ENCODE measurements around the gene ZNF485. TPM values are rescaled to one million over a fixed set of nuclear protein-coding genes. Genes with fewer than 3 reads are reported as not detected.

The ZNF485 gene
- total and polyA plus RNA-seq, 2 of the 8 experiments (the other 6 are each of a cell fraction or from before 2014, with no cell fraction given) = 2.5 to 8.2 TPM

GRCh38 chr10:43623351-43623750, 17.1 kb downstream of the ZNF485 start:
- no peaks in the 10 kb centered on the region for H3K4me1 ChIP-seq (replicated peaks in 1 of 4; ENCODE audit: control insufficient read depth in 3 of 4, insufficient read depth in 4 of 4, low read length in 3 of 4)
- 91% methylated on average over 3 of the region's 3 CpGs; no CpG with 5 or more reads in 1 of the 2 experiments for WGBS, 2 experiments (ENCODE audit: extremely low coverage in 1 of 2, insufficient coverage in 1 of 2, insufficient read length in 1 of 2, insufficient replicate concordance in 2 of 2, low coverage in 1 of 2, low lambda C conversion rate in 2 of 2, missing lambda C conversion rate in 1 of 2)
- H3K23ac ChIP-seq (ENCODE audit: insufficient read length) = no peak overlapping the region
- H2BK15ac ChIP-seq (ENCODE audit: low read length) = no peak overlapping the region
- no peaks in the 10 kb centered on the region for H3K79me1 ChIP-seq (ENCODE audit: low read depth, low read length)
- DNase-seq (ENCODE audit: low read depth in 1 of 2, low spot score in 2 of 2) (no peak), FAIRE-seq (no peak)
- no peaks in the 10 kb centered on the region for H3K27me3 ChIP-seq (replicated peaks in 1 of 4; ENCODE audit: control insufficient read depth in 3 of 4, extremely low read depth in 1 of 4, insufficient read depth in 3 of 4, low read length in 3 of 4)
- no peak overlapping the region for H2BK5ac ChIP-seq (ENCODE audit: low read depth, low read length)
- H2AFZ ChIP-seq (ENCODE audit: low read length) = no peak overlapping the region
- no peaks in the 10 kb centered on the region for H3K79me2 ChIP-seq (ENCODE audit: control insufficient read depth in 1 of 2, insufficient read depth in 2 of 2, low read length in 2 of 2)
- ChIA-PET CTCF (ENCODE audit: partially characterized antibody) (no interaction called here), POLR2A (ENCODE audit: partially characterized antibody) (interaction anchor here (1.6 kb wide), 1 partner anchor 17 kb away, joined by 3 read pairs; the partner anchor contains the start of gene ZNF485)
- H3K14ac ChIP-seq (ENCODE audit: insufficient read length) = no peak overlapping the region
- no peak overlapping the region for H2AK5ac ChIP-seq (ENCODE audit: low read depth, low read length)
- no peak overlapping the region for H3K4me2 ChIP-seq (ENCODE audit: insufficient read depth in 1 of 2, low read depth in 2 of 2, low read length in 2 of 2)
- no peak overlapping the region for H3K18ac ChIP-seq (ENCODE audit: extremely low read depth, low read length)
- no peaks in the 10 kb centered on the region for H3K36me3 ChIP-seq (ENCODE audit: control insufficient read depth in 2 of 4, insufficient read depth in 4 of 4, low read length in 3 of 4)
- no peaks in the 10 kb centered on the region for H3K23me2 ChIP-seq (ENCODE audit: low read depth, low read length)
- no peak overlapping the region for H4K8ac ChIP-seq (ENCODE audit: extremely low read depth, insufficient read depth, low read length)
- H4K5ac ChIP-seq (ENCODE audit: insufficient read length, low read depth, low read length) = no peak overlapping the region
- H4K91ac ChIP-seq (replicated peaks; ENCODE audit: insufficient read length, low read length) = no peak overlapping the region
- H4K20me1 ChIP-seq (replicated peaks in 1 of 2; ENCODE audit: control insufficient read depth in 1 of 2, insufficient read depth in 2 of 2, low read length in 2 of 2) = no peaks in the 10 kb centered on the region
- H2BK12ac ChIP-seq (ENCODE audit: low read depth, low read length) = no peak overlapping the region
- H3K27ac ChIP-seq (ENCODE audit: low read depth, low read length) = no peak overlapping the region
- TF ChIP-seq CEBPB (IDR thresholded peaks at IDR 0.05; ENCODE audit: low read depth, low read length) = no peak
- no peak for TF ChIP-seq CTCF (IDR thresholded peaks at IDR 0.05; ENCODE audit: control extremely low read depth in 1 of 3, insufficient read depth in 1 of 3, low read depth in 1 of 3, low read length in 3 of 3)
- no peak for TF ChIP-seq SIN3A (conservative IDR thresholded peaks at IDR 0.05 in 1 of 2, IDR thresholded peaks at IDR 0.05 in 1 of 2; ENCODE audit: low read depth in 1 of 2, low read length in 2 of 2)
- TF ChIP-seq EZH2 (IDR thresholded peaks at IDR 0.05; ENCODE audit: low read depth, low read length, severe bottlenecking) = no peak
- TF ChIP-seq JUND (IDR thresholded peaks at IDR 0.05; ENCODE audit: low read length) = no peak
- no peak for TF ChIP-seq CHD2 (IDR thresholded peaks at IDR 0.05; ENCODE audit: low read length)
- no peak for TF ChIP-seq POLR2AphosphoS5 (IDR thresholded peaks at IDR 0.05; ENCODE audit: low read depth, low read length)
- no peak for TF ChIP-seq SP2 (IDR thresholded peaks at IDR 0.05; ENCODE audit: low read length)
- TF ChIP-seq GABPA (IDR thresholded peaks at IDR 0.05; ENCODE audit: borderline replicate concordance, insufficient read depth, low read length) = no peak
- TF ChIP-seq SP4 (IDR thresholded peaks at IDR 0.05; ENCODE audit: low read length) = no peak
- TF ChIP-seq SUZ12 (IDR thresholded peaks at IDR 0.05; ENCODE audit: low read length) = no peak
- no peak for TF ChIP-seq RFX5 (IDR thresholded peaks at IDR 0.05; ENCODE audit: borderline replicate concordance, low read depth, low read length)
- no peak overlapping the region for H3K9ac ChIP-seq (replicated peaks in 1 of 4; ENCODE audit: extremely low read depth in 1 of 4, low read depth in 3 of 4, low read length in 3 of 4)
- no peak overlapping the region for H2BK120ac ChIP-seq (replicated peaks; ENCODE audit: low read depth, low read length)
- H3K4ac ChIP-seq (replicated peaks; ENCODE audit: insufficient read length, low read depth, low read length) = no peak overlapping the region
- H3K56ac ChIP-seq (replicated peaks; ENCODE audit: insufficient read length, low read depth, low read length) = no peak overlapping the region
- no peak overlapping the region for H3K4me3 ChIP-seq (ENCODE audit: extremely low read depth in 1 of 4, insufficient read depth in 2 of 4, low read depth in 3 of 4, low read length in 4 of 4)
- peaks cover 4 to 23% of the 10 kb centered on the region in 2 experiments; a peak in 2 of 4 replicates for H3K9me3 ChIP-seq (ENCODE audit: insufficient read depth in 2 of 2, low read depth in 1 of 2, low read length in 1 of 2)
- no peak overlapping the region for H2BK20ac ChIP-seq (ENCODE audit: low read length)

Data from H1 (cell line).